HG02678 (cell line): ENCODE results near the gene NINL.

ENCODE experiments used
- ATAC-seq: cut with Tn5 transposase; IDR thresholded peaks from one replicate; pipeline ENCODE4 v1.9.1; 2021; ENCODE audit warnings: mild to moderate bottlenecking, moderate library complexity; ENCODE audit not compliant: unreplicated experiment

Gene NINL

DNA sequence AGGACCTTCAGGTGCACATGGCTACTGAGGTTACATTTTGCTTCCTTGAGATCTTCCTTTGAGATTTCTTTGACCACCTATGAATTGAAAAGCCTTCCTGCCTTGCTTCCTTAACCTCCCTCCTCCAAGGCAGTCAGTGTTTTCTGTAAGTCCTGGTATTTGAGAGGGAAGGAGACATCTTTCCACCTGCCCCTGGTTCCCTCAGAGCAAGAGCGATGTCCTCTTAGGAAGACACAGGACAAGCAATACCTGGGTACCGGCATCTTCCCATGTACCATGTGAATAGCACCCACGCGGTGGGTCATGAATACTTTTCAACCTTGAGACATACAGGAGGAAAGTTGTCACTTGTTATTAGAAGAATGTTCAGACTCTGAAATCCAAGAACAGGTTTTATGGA, 140.8 kb downstream of the NINL start:
- ATAC-seq, result no peak

DNA sequence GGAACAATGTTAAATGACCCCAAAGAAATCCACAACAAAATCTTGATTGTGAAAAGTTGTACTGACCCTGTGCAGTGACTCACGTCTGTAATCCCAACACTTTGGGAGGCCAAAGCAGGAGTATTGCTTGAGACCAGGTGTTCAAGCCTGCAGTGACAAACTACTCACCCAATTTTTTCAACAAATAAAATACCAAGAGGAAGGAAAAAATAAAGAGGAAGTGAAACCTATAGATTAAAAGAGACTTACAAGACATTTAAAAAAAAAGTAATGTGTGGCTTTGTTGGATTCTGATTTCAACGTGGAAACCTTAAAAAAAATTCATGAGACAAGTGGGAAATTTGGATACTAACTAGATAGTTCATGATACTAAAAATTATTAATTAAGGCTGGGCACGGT, 146.0 kb downstream of the NINL start:
- ATAC-seq, result peak; percentile 66

DNA sequence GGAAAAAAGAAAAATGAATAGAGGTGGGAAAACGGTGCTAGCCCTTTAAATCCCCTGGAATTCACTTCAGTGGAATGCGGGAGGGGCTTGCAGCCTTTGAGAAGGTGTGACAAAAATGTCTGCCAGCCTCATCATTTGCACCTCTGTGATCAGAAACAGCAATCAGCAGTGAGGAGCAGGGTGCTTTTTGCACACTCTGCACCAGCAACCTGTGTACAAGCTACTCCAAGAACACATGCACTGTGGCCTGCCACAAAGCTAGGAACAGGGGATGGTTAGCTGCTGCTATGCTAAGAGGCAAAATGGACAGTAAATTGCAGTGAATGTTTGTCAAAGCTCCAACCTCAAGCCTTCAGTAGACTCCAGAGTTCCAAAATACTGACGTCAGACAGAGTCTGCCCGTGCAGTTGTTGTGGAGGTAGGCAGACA, 148.2 kb downstream of the NINL start:
- ATAC-seq, result no peak

DNA sequence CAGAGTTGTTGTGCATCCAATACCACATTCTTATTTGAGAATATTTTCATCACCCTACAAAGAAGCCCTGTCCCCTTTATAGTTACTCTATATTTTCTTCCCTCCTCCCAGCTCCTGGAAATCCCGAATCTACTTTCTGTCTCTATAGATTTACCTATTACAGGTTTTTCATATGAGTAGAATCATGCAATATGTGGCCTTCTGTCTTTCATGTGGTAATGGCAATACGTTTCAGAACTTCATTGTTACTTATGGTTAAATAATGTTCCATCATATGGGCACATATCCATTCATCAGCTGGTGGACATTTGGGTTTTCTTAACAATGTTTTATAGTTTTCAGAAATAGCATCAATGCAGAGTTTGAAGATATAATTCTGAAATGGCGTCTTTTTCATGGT, 160.8 kb downstream of the NINL start:
- ATAC-seq, result no peak

DNA sequence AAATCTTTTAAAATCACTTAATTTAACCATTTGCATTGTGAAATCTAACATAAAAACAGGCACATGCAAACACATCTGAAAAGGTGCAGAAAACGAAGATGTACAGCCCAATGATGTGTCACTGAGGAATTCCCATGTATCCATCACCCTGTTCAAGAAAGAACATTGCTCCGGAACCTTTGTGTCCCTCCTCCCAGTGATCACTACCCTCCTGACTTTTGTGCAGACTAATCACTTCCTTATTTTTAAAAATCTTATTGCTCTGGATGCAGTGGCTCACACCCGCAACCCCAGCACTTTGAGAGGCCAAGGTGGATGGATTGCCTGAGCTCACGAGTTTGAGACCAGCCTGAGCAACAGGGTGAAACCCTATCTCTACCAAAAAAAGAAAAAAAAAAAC, 163.3 kb downstream of the NINL start:
- ATAC-seq, result no peak

DNA sequence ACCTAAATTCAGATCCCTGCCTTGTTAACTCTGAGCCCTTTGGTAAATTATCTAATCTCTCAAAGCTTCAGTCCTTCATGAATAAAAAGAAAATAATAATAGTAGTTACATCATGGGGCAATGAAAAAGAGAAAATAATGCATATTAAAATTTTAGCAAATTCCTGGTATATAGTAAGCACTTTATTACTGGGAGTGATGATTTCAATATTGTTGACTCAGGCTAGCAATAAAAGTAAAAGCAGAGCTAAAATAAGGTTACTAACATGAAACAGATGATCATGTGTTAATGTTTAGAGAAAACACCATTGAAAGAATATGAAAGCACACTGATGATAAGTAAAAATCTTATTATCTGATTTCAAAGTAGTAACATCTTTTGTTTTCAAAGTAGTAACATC, 164.2 kb downstream of the NINL start:
- ATAC-seq, result no peak

DNA sequence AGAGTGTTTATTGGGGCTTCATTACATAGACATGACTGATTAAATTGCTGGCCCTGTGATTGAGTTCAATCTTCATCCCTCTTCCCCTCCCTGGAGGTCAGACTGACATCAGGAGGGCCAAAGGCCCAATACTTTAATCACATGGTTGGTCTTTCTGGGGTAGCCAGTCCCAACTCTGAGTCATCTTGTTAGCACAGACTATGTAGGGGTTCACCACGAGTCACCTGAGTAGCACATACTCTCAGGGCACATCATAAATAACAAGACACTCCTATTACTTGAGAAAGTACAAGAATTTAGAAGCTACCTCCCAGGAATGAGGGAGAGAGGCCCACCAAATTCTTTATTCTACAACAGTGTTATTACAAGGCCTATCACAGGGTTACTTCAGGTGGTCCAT, 166.6 kb downstream of the NINL start:
- no peak for ATAC-seq

DNA sequence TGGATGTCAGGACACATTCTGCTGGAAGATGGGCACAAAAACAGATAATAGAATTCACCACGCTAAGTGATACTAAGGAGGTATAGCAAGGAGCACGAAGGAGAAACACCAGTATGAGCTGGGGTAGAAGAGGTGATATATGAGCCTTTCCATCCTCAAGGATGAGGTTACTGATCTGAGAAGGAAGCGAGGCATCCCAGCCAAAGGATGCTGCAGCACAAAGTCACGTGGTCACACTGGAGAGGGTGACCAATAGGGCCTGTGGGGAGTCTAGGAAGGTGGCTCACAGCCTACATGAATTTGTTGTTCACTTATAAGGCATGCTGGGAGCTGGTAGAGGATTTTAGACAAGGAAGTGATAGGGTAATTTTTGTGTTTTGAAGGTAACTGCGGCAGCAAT, 176.4 kb downstream of the NINL start:
- no peak for ATAC-seq

DNA sequence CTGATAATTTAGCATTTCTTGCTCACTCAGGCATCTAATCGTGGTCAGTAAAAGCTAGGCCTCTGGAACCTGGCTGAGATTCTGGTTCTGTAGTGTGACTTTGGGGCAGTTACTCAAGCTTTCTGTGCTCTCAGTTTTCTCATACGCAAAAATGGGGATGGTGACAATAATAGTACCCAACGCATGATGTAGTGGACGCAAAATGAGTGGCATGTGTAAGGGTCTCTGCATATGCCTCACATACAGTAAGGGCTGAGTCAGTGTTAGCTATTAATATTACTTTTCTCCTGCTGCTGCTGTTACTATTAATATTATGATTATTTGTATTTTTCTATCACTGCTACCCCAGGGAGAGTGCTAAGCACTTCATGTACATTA, 177.2 kb downstream of the NINL start:
- no peak for ATAC-seq

DNA sequence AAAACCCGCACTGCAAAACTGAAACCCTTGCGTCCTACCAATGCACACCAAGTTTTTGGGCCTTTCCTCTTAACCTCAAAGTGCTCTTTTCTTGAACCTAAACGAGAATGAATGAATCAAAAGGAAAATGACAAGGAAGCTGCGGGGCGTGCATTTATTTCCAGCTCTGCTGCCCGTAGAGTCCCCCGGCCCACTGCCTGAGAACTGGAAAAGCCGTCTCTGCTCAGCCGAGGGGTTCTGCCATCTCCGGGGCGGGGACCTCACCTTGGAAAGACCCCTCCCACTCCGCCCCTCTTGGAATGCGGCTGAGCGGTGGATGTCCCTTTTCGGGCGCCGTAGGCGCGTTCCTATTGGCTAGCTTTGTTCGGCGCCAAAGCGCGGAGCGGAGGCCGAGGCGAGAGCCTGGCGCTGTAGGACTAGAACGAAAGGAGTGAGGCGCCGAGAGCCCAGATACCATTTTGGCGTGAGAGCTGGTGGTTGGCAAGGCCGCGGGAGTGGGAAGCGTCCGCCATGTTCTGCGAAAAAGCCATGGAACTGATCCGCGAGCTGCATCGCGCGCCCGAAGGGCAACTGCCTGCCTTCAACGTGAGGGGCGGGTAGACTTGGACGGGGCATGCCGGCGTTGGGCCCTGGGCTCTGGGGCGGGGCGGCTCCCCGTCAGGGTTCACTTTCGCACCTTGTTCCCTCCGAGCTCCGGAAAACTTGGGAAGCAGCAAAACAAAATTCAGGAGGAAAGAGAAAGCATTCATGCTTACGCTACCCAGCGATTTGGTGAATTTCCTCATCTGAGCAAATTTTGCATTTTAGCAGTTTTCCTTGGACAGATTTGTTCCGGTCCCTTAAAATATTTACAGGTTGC, 177.8 kb downstream of the NINL start, which contains the start of gene GINS1:
TSS of gene GINS1 (plus strand) at position 363 of the 859 bp plus-strand sequence. CDS start at position 511, 148 bp downstream.
- ATAC-seq, result peak; percentile 88
